Mucosa of gallbladder (tissue), 1 donor: ENCODE measurements around the gene CDH26. TPM values are rescaled to one million over a fixed set of nuclear protein-coding genes. Genes with fewer than 3 reads are reported as not detected.
"Not testable (repeated sequence)": the region's sequence is repeated elsewhere in the genome, so short reads cannot be mapped to it uniquely, and the experiment has no call there.

Source experiments
- DNase-seq: peaks from one replicate; pipeline ENCODE4 v3.0.0-alpha.2; 2020; ENCODE audit warnings: low spot score
- total RNA-seq: library from RNA; stranded (reverse); gene quantifications from one replicate; pipeline ENCODE4 v1.2.1, GENCODE V29; 2021
- donor health status: DM: no; HTN: no; CAD: no.

The CDH26 gene
- total RNA-seq, 1 donor from 2014 or later: 3.3 TPM

GRCh38 chr20:60011512-60012507, 53.6 kb downstream of the CDH26 start:
- DNase-seq: no peak

DNA sequence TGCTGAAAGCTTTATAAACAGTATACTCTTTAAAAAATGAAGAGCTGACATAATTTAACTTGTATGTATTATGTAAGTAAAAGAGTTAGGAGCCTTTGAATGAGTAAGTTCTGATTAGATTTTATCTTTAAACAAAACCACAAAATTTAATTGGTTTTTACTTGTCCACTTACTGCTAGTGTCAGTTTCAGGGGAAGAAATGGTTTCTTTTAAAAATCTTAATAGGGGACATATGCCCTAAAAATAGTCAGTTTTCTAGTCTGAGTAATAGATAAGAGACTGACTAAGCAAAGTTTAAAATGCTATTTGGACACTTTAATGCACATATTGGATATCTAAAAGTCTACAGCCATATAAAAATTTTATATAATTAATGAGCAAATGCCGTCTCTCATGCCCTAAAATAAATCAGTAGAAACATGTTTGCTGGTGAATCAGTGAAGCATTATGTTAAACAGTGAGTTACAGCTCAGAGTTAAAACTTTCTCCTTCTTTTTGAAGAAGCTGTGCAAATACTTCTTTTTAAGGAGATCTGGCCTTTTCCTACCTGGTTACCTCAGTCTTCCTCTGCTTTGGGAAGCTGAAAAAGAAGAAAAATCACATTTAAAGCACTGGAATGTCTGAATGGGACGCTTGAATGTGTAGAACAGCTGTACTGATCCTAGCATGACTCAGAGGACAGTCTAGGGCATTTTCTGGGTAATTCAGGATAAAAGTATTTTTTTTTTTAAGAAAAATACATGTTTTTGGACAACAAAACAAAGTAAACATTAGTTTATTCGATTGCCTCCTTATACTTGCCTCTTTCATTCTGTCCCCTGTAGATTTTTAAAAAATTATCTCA, 55.3 kb downstream of the CDH26 start:
- DNase-seq: no peak

DNA sequence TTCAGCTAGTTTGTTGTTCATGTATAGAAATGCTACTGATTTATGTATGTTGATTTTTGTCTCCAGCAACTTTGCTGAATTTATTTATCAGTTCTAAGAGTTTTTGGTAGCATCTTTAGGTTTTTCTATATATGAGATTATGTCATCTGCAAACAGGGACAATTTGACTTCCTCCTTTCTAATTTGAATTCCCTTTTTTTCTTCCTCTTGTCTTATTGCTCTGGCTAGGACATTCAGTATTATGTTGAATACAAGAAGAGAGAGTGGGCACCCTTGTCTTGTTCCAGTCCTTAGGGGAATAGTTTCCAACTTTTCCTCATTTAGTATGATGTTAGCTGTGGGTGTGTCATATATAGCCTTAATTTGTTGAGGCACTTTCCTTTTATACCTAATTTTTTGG, 58.2 kb downstream of the CDH26 start:
- DNase-seq: no peak

DNA sequence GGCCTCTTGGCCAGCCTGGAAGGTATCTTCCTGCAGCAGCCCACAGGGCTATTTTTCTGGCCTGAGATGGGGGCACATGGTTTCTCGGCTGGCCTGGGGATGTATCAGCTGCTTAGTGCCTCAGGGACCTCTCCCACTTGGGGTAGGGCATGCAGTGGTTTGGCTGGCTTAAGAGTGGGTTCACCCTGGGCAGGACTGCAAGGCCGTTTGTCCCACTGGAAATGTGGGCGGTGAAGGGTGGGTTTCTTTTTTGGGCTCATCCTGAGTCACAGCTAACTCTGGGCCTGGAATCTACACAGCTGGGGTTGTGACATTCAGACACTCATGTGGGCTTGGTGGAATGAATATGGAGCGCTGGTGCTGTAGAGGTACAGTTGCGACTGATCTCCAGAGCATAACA, 62.0 kb downstream of the CDH26 start:
- no peak for DNase-seq

DNA sequence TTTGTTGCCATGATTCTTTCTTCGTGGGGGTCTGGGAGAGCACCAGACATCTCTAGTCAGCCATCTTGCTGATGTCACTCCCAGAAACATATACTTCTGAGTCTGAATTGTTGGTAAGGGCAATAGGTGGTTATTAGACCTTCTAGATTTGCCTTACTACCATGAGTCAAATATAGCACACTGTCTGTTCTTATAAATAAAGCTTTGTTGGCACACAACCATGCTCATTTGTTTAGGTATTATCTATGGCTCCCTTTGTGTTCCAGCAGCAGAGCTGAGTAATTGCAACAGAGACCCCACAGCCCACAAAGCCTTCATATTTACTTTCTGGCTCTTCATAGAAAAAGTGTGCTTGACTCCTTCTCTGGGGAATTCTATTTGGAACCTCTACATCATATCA, 62.9 kb downstream of the CDH26 start:
- no peak for DNase-seq

GRCh38 chr20:60022849-60023248, 64.6 kb downstream of the CDH26 start:
- DNase-seq: no peak

GRCh38 chr20:60024245-60024644, 66.0 kb downstream of the CDH26 start:
- no peak for DNase-seq

DNA sequence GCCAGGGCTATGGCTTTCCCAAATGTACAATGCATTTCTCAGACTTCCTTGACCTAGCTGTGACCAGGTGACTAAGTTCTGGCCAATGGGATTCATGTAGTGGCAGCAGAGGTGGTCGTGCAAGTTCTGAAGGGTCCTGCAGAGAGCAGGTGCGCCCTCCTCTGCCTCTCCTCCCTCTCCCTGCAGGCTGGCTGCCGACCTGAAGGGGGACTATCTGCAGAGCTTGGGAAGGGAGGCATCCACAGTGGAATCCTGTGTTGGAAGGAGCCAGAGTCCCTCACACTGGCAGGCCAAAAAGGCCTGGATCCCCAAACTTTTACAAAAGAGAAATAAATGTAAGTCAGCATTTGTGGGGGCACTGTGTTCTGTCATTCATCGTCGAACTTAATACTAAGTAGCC, 66.6 kb downstream of the CDH26 start:
- no peak for DNase-seq

- DNase-seq: no peak
Measured at GRCh38 chr20:60026010-60026409, 67.8 kb downstream of the CDH26 start.

- DNase-seq: no peak
Measured at GRCh38 chr20:60030471-60030870, 72.2 kb downstream of the CDH26 start.

GRCh38 chr20:60031107-60031506, 72.9 kb downstream of the CDH26 start:
- no peak for DNase-seq

DNA sequence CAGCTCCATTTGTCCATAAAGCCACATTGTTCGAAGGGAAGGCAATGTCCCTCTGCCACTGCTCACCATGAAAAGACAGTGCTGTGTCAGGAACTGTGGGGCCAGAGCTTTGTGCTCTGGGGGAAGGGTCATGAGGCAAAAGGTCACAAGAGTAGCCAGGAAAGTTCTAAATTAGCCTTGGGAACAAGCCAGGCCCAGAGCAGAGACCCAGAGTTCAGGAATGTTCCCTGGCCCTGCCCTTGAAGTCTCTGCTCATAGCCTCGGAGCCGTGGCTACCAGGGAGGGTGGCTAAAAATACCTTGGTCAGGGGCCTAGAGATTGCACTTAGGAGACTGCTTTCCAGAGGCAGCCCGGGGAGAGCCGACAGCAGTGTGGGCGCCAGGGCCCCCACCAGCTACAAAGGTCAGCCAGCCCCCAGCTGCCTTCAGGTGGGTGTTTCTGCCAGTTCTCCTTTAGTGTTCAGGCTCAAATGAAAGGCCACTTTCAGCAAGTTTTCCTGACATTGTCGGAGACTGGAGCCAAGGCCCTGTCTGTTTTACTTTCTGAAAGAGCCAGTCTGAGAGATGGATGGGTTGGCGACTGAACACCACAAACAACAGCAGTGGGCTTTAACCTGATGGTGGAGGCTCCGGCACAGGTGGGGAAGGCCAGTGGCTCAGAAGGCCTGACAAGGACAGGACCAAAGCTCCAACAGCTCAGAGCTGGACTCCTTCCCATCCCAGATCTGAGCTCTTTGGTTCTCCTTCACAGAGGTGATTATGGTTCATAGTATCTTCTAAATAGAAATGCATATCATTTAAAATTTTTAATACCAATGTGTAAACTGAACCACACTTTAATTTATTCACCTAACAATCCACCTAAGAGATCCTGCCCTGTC, 76.2 kb downstream of the CDH26 start:
- no peak for DNase-seq

DNA sequence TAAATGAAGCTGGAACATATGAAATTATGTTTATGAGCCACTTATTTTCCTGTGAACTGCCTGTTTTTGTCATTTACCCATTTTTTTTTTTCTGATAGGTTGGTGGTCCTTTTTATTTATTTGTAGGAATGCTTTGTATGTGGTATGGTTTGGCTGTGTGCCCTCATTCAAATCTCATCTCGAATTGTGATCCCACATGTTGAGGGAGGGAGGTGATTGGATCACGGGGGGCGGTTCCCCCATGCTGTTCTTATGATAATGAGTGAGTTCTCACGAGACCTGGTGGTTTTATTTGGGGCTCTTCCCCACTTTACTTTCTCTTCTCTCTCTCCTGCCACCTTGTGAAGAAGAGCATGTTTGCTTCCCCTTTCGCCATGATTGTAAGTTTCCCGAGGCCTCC, 77.3 kb downstream of the CDH26 start:
- no peak for DNase-seq

DNA sequence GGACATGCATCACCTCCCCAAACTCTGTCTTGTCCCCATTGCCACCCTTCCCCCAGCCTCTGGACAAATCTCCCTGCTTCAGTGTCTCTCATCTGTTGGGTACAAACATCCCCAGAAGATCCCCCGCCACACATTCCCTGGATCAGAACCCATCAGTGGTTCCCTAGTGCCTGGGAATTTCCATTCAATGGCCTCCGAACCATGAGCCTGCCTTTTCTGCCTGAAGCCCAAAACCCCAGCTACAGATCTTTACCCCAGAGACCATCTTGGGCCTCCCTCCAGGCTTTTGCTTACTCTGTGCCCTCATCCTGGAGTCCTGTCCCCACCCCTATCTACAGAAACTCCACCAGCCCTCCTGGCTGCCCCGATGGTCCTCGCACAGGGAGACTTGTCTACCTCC, 78.1 kb downstream of the CDH26 start:
- DNase-seq: no peak

DNA sequence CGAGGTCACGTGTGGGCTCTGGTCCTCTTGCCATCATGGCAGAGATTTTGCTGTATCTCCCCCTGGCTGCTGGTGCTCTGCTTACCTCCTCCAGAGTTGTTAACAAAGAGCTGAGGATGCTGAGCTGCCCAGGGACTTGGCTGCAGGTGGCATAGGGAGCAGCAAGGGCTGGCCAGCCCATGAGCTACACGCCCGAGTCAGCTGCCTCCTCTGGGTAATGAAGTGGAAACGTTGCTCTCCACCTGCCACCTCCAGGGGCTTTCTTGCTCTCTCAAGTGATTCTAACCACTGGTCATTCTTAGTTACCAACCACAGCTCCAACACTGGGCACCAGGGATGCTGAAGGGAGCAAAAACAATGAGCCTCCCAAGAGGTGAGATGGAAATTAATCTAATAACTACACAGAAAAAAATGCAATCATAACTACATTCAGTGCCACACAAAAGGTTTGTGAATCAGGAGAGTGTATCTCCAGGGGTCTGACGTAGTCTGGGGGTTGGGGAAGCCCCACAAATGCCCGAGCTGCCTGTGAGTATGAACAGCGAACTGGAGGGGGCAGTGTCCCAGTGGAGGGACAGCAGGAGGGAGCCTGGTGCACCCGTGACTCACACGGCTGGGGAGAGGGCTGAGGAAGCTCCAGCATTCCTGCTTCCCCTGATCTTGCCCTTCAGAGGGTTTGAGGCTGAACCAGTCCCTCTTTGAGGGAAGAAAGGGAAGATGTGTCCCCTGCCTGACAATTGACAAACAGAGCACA, 78.7 kb downstream of the CDH26 start:
- DNase-seq: no peak

GRCh38 chr20:60038400-60039008, 80.3 kb downstream of the CDH26 start:
- DNase-seq: no peak

DNA sequence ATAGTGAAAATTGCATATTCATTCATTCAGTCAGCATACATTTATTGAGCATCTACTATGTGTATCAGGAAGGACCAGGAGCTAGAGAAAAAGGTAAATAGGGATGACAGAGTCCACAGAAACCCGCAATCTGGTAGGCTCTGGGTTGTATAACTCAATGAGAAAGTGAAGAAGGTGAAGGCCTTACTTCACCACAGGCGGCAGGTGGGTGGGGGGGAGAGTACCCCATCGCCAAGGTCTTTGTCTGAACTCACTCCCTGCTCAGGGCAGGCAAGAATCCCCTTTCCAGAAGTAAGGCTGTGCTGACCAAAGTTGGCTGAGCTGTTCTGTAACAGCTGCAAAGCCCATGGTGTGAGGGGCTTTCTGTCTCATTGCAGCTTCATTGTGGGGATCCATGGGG, 81.3 kb downstream of the CDH26 start:
- no peak for DNase-seq

- DNase-seq: no peak
Measured at GRCh38 chr20:60040471-60041162, 82.4 kb downstream of the CDH26 start.

- not testable (repeated sequence) for DNase-seq
Measured at GRCh38 chr20:60041436-60042165, 83.4 kb downstream of the CDH26 start.
